Activated gamma-delta T cell treated with Interleukin-2 at 50 U/mL for 16 hours (primary cell): Measurements from ENCODE around the gene ZNF319.
"Not testable (repeated sequence)": the region's sequence is repeated elsewhere in the genome, so short reads cannot be mapped to it uniquely, and the experiment has no call there.

Experiments
- DNase-seq: peaks from one replicate; pipeline ENCODE4 v3.0.0-alpha.2; 2020

ZNF319 gene

GRCh38 chr16:57996406-57997175 lies 3.9 kb downstream of the ZNF319 start:
- no peak for DNase-seq

DNA sequence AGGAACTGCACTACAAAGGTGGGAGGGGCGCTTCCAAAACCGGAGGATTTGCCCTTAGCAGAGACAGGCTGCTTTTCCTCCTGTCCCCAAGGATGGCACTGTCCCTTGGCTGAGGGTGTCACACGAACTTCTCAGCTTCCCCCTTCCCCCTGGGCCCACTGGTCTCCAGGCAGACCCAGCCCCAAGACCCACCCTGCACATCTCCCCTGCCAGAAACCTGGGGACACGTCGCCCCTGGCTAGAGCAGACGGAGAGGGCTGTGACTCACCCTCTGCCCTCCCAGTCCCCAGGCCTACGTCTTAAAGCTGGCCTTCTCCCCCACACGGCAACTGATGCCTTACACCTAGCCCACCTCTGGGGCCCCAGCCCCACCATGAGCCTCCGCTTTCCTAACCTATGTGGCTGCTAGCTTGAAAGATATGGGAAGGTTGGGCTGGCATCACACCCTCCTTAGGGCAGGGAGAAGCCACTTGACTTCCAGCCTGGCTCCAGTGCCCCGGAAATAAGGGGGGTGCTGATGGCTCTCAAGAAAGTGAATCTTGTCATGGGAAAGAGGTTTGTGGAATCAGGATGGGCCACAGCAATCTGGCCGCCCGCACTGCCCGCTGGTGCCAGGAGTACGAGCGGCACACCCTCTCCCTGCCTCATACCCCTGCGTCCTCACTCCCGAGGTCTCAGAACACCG lies 4.6 kb downstream of the ZNF319 start:
- no peak for DNase-seq

- DNase-seq: peak; percentile 54
Observed at GRCh38 chr16:57994778-57995177, 5.7 kb downstream of the ZNF319 start.

DNA sequence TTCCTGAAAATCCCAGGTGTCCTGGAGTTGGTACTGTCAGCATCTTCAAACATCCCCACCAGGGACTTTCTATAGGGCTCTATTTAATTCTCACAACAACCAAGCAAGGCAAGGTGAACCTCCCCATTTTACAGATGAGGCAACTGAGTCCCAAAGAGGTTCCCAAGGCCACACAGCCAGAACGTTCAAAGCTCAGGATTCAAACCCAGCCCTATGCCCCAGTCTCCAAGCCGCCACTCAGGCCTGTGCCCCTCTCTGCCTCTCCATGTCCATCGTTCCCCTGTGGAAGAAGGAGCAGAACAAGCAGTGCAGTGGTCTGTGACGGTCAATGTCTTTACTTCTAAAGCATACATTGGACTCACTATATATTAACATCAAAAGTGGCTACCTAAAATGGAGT lies 6.1 kb downstream of the ZNF319 start:
- DNase-seq: no peak

DNA sequence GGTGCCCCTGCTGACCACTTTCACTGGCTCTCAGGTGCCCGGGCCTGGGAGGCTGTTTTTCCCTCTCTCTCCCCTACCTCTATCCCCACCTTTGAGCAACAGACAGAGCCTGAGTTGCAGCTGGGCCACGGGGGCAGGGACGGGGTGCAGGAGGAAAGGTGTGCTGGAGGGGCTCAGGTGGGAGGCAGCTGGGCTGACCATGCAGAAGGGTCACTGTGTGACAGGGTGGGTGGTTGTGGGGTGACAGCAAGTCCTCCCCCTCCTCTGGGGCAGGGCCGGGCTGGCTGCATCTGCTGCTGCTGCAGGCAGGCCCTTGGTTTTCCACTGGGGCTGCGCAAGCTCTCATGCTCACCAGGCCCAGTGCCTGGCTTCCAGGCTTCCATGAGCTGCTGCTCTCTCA lies 6.6 kb downstream of the ZNF319 start:
- no peak for DNase-seq

DNA sequence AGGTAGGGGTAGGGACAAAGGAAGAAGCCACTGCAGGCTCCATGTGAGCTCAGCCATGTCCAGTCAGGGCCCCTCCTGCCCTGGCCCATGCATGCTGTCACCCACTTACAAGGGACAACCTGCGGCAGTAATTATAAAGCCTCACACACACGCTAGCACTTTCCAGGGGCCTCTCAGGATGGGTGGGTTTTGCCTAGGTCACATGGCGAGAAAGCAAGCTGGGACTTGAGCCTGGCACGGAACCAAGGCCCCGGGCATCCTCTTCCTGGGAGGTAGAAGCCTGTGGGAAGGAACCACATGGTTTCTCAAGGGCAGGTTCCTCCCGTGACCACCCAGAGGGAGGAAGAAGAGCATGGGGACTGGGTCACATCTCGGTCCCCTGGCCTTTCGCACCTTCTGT lies 7.0 kb downstream of the ZNF319 start:
- DNase-seq: no peak

GRCh38 chr16:57992084-57992483 lies 8.4 kb downstream of the ZNF319 start:
- no peak for DNase-seq

- DNase-seq: no peak
Observed at GRCh38 chr16:57991551-57992059, 8.9 kb downstream of the ZNF319 start.

- DNase-seq: no peak
Observed at GRCh38 chr16:57988929-57989328, 11.5 kb downstream of the ZNF319 start.

- no peak for DNase-seq
Observed at GRCh38 chr16:57987441-57988177, 12.9 kb downstream of the ZNF319 start.

- DNase-seq: no peak
Observed at GRCh38 chr16:57986196-57986595, 14.3 kb downstream of the ZNF319 start.

- DNase-seq: no peak
Observed at GRCh38 chr16:57985204-57986181, 15.0 kb downstream of the ZNF319 start.

- peak; percentile 84 for DNase-seq
Observed at GRCh38 chr16:57984443-57985203, 15.8 kb downstream of the ZNF319 start.

GRCh38 chr16:57982385-57982784 lies 18.1 kb downstream of the ZNF319 start:
- no peak for DNase-seq

GRCh38 chr16:57981636-57982035 lies 18.8 kb downstream of the ZNF319 start:
- DNase-seq: no peak

DNA sequence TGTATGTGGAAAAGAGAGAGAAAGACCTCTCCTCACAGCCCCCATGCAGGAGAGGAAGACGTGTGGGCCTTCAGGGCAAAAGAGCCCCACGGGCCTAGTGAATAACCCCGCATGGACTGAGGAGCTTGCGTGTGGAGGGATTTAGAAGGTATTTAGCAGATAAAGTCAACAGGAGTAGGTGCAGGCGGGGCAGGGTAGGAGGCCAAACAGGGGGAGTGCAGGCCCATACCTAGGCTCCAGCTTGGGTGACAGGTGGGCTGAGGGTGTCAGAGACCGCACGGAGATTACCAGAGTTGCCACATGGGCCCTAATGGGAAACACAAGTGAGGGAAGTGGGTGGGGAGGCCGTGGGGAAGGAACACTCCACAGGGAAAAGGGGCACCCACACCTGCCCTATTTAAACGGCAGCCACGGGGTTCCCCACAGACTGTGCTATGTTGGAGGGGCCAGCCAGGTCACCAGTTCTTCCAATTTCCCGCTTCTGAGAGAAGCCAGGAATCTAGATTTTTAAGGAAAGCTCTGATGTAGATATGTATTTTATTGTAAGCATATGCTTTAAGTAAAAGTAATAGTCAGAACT lies 21.4 kb downstream of the ZNF319 start:
- no peak for DNase-seq

GRCh38 chr16:57978070-57978465 lies 22.4 kb downstream of the ZNF319 start:
- DNase-seq: not testable (repeated sequence)

- DNase-seq: no peak
Observed at GRCh38 chr16:57977418-57978069, 22.9 kb downstream of the ZNF319 start.

- no peak for DNase-seq
Observed at GRCh38 chr16:57976331-57976796, 24.1 kb downstream of the ZNF319 start.

DNA sequence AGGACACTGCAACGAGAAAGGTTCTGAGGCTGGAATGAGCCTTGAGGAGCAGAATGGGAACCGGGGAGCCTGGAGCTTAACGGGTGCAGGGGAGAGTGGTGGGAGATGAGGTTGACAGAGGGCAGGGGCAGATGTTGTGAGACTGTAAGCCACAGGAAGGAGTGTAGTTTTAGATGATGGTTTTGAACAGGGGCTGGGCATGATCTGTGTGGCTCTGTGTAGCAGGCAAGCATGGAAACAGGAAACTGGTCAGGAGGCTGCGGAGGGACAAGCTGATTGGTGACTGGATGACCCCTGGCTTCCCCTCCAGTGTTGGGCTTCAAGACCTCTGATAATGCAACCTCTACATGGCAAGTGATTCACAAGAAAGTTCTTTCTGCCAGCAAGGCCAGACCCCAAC lies 28.2 kb downstream of the ZNF319 start:
- DNase-seq: no peak

DNA sequence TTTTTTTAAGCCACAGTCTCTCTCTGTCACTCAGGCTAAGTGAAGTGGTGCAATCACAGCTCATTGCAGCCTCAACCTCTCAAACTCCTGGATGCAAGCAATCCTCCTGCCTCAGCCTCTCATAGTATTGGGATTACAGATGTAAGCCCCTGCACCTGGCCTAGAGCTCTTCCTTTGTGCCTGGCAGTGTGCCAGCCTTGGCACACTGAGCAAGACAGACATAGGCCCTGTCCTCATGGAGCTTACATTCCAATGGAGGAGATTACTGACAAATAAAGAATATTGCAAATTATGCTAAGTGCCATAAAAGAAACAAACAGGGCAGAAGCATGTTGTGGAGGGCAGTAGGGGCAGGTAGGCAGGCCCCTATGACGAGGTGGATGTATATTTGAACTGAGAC lies 28.6 kb downstream of the ZNF319 start:
- no peak for DNase-seq
